ENCODE results near the gene LGALS9.

DNA sequence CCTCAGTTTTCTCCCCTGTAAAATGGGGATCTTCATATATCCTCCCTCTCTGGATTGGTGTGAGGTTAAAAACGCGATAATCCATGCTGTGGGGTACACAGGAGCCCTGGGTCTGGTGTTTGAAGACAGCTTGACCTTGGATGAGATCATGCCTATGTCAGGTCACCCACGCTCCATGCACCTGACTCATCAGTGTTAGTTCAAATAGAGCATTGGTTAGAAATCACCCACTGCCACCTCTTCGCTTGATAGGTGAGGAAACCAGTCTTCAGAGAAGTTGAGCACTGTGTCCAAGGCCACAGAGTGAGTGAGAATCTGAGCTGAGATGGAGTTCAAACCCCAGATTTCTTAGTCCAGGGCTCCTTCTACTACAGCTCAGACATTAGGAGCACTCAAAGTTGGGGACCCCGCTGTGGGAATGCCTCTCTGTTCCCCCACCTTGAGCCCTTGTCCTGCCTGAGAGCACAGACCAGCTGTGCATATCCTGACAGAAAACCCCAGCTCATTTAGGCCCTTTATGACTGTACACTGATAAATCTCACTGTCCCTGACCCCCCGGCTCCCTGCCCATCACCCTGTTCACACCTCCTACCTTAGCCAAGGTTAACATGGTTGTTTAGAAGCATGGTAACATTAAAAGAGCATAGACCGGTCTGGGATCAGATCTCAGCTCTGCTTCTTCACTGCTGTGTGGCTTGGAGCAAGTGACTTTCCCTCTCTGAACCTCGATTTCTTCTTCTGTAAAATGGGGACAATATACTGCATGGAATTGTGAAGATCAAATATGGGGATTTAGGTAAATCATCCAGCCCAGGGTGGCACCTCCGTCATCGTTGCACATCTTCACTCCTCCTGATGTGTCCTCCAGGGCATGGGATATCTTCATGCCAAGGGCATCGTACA is 22.4 kb upstream of the LGALS9 start:
- TF ChIP-seq, protein P1, sequence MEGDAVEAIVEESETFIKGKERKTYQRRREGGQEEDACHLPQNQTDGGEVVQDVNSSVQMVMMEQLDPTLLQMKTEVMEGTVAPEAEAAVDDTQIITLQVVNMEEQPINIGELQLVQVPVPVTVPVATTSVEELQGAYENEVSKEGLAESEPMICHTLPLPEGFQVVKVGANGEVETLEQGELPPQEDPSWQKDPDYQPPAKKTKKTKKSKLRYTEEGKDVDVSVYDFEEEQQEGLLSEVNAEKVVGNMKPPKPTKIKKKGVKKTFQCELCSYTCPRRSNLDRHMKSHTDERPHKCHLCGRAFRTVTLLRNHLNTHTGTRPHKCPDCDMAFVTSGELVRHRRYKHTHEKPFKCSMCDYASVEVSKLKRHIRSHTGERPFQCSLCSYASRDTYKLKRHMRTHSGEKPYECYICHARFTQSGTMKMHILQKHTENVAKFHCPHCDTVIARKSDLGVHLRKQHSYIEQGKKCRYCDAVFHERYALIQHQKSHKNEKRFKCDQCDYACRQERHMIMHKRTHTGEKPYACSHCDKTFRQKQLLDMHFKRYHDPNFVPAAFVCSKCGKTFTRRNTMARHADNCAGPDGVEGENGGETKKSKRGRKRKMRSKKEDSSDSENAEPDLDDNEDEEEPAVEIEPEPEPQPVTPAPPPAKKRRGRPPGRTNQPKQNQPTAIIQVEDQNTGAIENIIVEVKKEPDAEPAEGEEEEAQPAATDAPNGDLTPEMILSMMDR (conservative IDR thresholded peaks at IDR 0.05; ENCODE audit: low read depth in 2 of 2), result no peak
- no peak for TF ChIP-seq JUNB (IDR thresholded peaks at IDR 0.05; ENCODE audit: unreplicated experiment)
- TF ChIP-seq EZH2phosphoT487 (IDR thresholded peaks at IDR 0.05; ENCODE audit: unreplicated experiment), result no peak
- no peak for TF ChIP-seq EZH2 (IDR thresholded peaks at IDR 0.05; ENCODE audit: low read depth, unreplicated experiment)
- TF ChIP-seq, protein P2, sequence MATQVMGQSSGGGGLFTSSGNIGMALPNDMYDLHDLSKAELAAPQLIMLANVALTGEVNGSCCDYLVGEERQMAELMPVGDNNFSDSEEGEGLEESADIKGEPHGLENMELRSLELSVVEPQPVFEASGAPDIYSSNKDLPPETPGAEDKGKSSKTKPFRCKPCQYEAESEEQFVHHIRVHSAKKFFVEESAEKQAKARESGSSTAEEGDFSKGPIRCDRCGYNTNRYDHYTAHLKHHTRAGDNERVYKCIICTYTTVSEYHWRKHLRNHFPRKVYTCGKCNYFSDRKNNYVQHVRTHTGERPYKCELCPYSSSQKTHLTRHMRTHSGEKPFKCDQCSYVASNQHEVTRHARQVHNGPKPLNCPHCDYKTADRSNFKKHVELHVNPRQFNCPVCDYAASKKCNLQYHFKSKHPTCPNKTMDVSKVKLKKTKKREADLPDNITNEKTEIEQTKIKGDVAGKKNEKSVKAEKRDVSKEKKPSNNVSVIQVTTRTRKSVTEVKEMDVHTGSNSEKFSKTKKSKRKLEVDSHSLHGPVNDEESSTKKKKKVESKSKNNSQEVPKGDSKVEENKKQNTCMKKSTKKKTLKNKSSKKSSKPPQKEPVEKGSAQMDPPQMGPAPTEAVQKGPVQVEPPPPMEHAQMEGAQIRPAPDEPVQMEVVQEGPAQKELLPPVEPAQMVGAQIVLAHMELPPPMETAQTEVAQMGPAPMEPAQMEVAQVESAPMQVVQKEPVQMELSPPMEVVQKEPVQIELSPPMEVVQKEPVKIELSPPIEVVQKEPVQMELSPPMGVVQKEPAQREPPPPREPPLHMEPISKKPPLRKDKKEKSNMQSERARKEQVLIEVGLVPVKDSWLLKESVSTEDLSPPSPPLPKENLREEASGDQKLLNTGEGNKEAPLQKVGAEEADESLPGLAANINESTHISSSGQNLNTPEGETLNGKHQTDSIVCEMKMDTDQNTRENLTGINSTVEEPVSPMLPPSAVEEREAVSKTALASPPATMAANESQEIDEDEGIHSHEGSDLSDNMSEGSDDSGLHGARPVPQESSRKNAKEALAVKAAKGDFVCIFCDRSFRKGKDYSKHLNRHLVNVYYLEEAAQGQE (IDR thresholded peaks at IDR 0.05; ENCODE audit: unreplicated experiment), result no peak
- TF ChIP-seq CREB1 (CRISPR knock-in tag; IDR thresholded peaks at IDR 0.05; ENCODE audit: low read depth), result no peak
- TF ChIP-seq ZNF114 (CRISPR knock-in tag; IDR thresholded peaks at IDR 0.05), result no peak
- TF ChIP-seq POLR2AphosphoS5 (IDR thresholded peaks at IDR 0.05; ENCODE audit: low read depth), result no peak
